Glomerular endothelial cell (primary cell): Measurements from ENCODE around the gene PLEKHG7. TPM values are rescaled to one million over a fixed set of nuclear protein-coding genes. Genes with fewer than 3 reads are reported as not detected.
A peak's percentile ranks its signal among the peaks of the same experiment; 100 is the strongest.
"Not testable (repeated sequence)": the region's sequence is repeated elsewhere in the genome, so short reads cannot be mapped to it uniquely, and the experiment has no call there.

Experiments used
- DNase-seq: peaks from one replicate; pipeline ENCODE4 v3.0.0-alpha.2; 2011; ENCODE audit warnings: low read depth, low spot score; ENCODE audit errors: extremely low read depth
- total RNA-seq: library from RNA; depleted of rRNA; stranded (reverse); fragments of >200 nt; gene quantifications from 2 replicates; pipeline ENCODE4 v1.2.3, GENCODE V29; 2015

PLEKHG7 gene
- total RNA-seq, 1 donor from 2014 or later = not detected

- not testable (repeated sequence) for DNase-seq
Measured at GRCh38 chr12:92794356-92794755, 91.6 kb downstream of the PLEKHG7 start.

DNA sequence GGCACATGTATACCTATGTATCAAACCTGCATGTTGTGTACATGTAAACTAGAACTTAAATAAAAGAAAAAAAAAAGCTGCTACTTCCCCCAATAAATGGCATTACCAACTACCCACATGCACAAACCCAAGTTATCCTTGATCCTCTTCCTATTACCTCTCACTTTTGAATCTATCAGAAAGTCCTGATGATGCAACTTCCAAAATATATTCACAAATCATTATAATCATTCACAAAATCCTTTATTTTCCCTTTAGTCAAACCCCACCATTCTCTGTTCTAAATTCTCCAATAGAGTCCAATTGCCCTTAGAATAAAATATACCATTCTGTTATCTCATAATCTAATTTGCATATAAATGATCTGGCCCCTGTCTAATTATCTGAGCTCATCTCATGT is 92.0 kb downstream of the PLEKHG7 start:
- no peak for DNase-seq

DNA sequence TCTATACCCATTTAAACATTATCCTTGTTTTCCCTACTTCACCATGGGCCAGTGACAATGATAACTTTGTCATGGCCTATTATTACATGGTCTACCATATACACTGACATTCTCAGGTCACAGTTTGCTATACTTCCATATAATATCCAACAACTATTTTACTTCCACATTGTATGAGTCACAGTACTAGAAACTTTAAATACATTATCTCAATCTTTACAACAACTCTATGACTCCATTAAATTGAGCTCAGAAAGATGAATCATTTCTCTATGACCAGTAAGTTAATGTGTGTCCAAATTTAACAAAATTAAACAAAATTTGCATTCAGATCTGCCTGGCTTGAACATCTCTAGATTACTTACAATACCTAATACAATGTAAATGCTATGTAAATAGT is 93.9 kb downstream of the PLEKHG7 start:
- DNase-seq = no peak

DNA sequence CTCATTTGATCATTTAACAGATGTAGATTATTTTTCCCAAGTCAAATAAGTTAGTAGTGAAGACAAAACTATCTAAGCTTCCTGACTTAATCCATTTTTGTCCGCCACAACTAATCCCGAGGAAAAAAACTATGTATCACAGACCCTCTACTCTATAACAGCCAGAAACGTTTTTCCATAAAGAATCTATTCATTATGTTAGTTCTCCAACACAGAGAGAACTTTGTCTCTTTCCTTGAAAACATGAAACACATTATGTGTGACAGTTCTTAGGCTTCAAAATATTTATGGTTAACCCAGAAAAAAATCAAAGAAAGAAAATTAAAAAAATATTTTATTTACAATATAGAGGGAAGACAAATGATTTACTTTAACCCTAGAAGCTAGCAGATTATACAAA is 100.1 kb downstream of the PLEKHG7 start:
- no peak for DNase-seq

DNA sequence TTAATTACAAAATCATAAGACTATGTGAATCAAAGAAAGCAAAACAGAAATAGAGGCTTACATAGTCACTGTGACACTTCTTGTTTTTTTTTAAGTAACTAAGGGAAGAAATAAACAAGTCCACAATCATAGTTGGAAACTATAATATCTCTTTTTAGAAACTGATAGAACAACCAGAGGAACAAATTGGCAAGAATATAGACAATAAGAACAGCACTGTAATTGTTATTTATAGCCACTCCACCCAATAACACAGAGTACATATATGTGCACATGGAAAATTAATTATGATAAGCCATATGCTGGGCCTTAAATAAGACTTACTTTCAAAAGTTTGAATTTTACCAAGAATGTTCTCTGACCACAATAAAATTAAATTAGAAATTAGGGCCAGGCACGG is 101.1 kb downstream of the PLEKHG7 start:
- no peak for DNase-seq

DNA sequence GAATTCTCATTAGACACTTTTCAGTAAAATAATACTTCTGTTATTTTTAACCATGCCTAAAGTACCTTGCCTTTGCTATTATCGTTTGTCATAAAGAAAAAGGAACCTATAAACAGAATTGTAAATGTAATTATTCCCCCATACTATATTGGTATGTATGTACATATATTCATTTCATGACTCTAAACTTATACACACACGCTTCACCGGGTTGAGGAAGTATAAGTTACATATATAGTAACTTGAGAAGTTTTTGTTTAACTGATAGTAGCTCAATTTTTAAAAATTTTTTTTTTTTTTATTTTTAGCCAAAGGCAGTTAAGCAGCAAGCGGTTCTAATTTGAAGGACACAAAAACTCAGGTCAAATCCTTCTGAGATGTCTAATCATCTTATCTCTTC is 107.6 kb downstream of the PLEKHG7 start:
- no peak for DNase-seq

- DNase-seq = no peak
Measured at GRCh38 chr12:92814584-92814983, 111.8 kb downstream of the PLEKHG7 start.

GRCh38 chr12:92821142-92821541 is 118.4 kb downstream of the PLEKHG7 start:
- DNase-seq = peak; percentile 34

Other genes starting within 250 kb of the PLEKHG7 start
- gene EEA1, start 226.3 kb downstream of the PLEKHG7 start, total RNA-seq = 25.1 and 28.2 TPM in 2 replicates